HUES6 (cell line): ENCODE results near the gene DIP2C.

Experiments used
- H3K27ac ChIP-seq: 2 replicates; pipeline ENCODE4 v1.7.0; 2013; ENCODE audit warnings: low read depth, mild to moderate bottlenecking, low read length, inconsistent platforms
- H3K27me3 ChIP-seq: 2 replicates; pipeline ENCODE4 v1.6.1; 2013; ENCODE audit warnings: low read length; ENCODE audit not compliant: control insufficient read depth, insufficient read depth
- H3K36me3 ChIP-seq: 2 replicates; pipeline ENCODE4 v1.6.1; 2013; ENCODE audit warnings: low read length; ENCODE audit not compliant: control insufficient read depth, insufficient read depth
- H3K4me1 ChIP-seq: 2 replicates; pipeline ENCODE4 v1.6.1; 2013; ENCODE audit warnings: low read length; ENCODE audit not compliant: control insufficient read depth, insufficient read depth
- H3K4me3 ChIP-seq: 2 replicates; pipeline ENCODE4 v1.5.1; 2013; ENCODE audit warnings: low read depth, low read length
- H3K9ac ChIP-seq: one replicate; pipeline ENCODE4 v1.6.1; 2013; ENCODE audit warnings: mild to moderate bottlenecking, low read length
- H3K9me3 ChIP-seq: 2 replicates; pipeline ENCODE4 v1.6.1; 2013; ENCODE audit warnings: low read depth, low read length; ENCODE audit not compliant: control insufficient read depth, insufficient read depth

DIP2C gene

DNA sequence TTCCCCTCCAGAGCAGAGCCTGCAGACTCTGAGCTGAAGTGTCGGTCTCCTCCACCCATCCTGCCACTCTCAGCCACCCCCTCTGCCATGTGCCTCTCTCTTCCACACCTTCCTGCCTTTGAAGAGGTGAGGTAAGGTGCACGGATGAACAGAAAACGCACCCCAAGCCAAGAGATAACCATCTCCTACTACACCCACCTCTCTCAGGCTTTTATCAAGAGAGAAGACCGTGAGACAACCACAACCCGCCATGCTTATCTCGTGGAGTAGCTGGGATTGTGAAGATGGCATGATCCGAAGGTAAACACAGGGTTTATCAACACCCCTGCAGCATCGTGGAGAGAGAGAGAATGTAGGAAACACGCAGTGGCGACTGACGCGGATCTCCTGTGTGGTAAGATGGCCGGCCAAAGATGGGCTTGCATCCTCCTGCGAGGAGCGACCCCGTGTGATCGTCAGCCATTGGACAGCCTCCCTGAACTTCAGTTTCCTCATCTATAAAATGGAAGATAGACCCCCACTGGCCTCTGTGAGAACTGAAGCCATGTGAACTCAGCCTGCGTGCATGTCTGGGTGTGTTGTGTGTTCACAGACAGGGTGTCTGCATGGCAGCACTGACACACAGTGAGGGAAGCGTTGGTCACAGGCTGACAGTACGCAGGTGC, 219.0 kb downstream of the DIP2C start:
- Histone ChIP-seq H3K36me3 (peaks cover 11% of the 10 kb centered on the region), H3K27me3 (no peaks in the 10 kb centered on the region), H3K9me3 (no peaks in the 10 kb centered on the region), H3K4me1 (no peaks in the 10 kb centered on the region), H3K9ac (no peak overlapping the region), H3K27ac (no peak overlapping the region), H3K4me3 (no peak overlapping the region)

DNA sequence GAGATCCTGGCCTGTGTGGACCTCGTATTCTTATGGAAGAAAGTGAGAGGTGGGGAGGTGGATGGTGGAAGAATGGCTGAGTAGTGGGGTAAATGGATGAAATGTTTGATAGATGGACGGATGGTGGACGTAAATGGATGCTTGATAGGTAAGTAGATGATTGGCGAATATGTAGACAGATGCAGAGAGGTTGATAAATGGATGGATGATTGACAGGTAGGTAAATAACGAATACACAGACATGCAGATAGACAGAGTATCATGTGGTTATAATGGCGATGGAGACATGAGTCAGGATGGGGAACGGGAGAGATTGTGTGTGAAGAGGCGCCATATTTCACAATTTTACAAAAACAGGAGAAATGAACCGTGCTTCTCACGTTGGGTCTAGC, 219.5 kb downstream of the DIP2C start:
- H3K27ac ChIP-seq, result no peak overlapping the region
- H3K9me3 ChIP-seq, result no peaks in the 10 kb centered on the region
- H3K4me3 ChIP-seq, result no peak overlapping the region
- H3K36me3 ChIP-seq, result peaks cover 11% of the 10 kb centered on the region
- H3K27me3 ChIP-seq, result no peaks in the 10 kb centered on the region
- H3K9ac ChIP-seq, result no peak overlapping the region
- H3K4me1 ChIP-seq, result no peaks in the 10 kb centered on the region

DNA sequence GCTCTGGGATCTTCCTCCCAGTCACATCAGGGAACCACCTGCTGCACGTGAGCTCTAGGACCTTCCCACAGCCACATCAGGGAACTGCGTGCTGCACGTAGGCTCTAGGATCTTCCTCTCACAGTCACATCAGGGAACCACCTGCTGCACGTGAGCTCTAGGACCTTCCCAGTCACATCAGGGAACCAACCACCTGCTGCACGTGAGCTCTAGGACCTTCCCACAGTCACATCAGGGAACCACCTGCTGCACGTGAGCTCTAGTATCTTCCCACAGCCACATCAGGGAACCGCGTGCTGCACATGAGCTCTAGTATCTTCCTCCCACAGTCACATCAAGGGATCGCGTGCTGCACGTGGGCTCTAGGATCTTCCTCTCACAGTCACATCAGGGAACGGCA, 229.7 kb downstream of the DIP2C start:
- no peaks in the 10 kb centered on the region for H3K27me3 ChIP-seq
- H3K4me3 ChIP-seq, result no peak overlapping the region
- H3K36me3 ChIP-seq, result no peaks in the 10 kb centered on the region
- no peaks in the 10 kb centered on the region for H3K9me3 ChIP-seq
- H3K4me1 ChIP-seq, result peaks cover 9% of the 10 kb centered on the region
- no peak overlapping the region for H3K27ac ChIP-seq
- H3K9ac ChIP-seq, result no peak overlapping the region

DNA sequence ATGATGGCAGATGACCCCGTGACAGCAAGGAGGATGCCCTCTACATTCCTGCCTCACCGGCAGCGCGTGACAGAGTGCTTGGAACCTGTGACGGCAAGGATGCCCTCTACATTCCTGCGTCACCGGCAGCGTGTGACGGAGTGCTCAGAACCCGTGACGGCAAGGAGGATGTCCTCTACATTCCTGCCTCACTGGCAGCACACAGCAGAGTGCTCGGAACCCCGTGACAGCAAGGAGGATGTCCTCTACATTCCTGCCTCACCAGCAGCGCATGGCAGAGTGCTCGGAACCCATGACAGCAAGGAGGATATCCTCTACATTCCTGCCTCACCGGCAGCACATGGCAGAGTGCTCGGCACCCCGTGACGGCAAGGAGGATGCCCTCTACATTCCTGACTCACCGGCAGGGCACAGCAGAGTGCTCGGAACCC, 231.0 kb downstream of the DIP2C start:
- H3K4me3 ChIP-seq, result no peak overlapping the region
- no peak overlapping the region for H3K27ac ChIP-seq
- H3K4me1 ChIP-seq, result peaks cover 10% of the 10 kb centered on the region
- H3K36me3 ChIP-seq, result no peaks in the 10 kb centered on the region
- H3K27me3 ChIP-seq, result no peaks in the 10 kb centered on the region
- no peak overlapping the region for H3K9ac ChIP-seq
- no peaks in the 10 kb centered on the region for H3K9me3 ChIP-seq

DNA sequence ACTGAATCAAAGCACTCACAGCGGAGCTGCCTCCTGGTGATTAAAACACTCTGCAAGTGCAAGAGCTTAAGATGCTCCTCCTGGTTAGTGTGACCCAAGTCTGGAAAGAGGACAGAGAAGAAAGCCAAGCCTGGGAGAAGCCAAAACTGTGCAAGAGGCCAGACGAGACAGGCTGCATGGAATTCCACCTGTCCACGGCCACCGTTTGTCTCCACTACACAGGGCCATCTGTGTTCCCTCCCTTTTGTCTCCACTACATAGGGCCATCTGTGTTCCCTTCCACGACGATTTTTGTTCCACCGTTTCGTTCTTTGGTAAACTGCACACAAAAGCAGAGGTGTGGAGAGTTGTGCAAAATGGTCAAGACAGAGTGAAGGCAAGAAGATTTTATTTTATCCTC, 233.0 kb downstream of the DIP2C start:
- Histone ChIP-seq H3K36me3 (no peaks in the 10 kb centered on the region), H3K27me3 (no peaks in the 10 kb centered on the region), H3K9ac (no peak overlapping the region), H3K4me1 (peaks cover 10% of the 10 kb centered on the region), H3K9me3 (no peaks in the 10 kb centered on the region), H3K4me3 (no peak overlapping the region), H3K27ac (no peak overlapping the region)

DNA sequence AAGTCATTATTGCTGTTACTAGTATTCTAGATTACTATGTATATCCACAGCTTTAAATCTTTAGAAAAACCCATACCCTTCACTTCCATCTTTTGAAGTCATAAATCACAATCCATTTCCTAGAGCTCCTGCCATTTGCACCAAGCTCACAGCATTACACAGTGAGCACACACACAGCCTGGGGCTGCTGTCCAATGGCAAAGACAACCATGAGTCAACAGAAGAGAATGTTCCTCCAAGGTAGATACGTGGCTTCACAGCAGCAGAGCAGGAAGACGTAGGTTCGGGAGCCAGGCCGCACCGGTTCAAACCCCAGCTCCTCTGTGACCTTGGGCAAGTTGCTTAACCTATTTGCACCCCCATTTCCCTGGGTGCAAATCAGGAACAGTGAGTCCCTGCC, 234.6 kb downstream of the DIP2C start:
- Histone ChIP-seq H3K9ac (no peak overlapping the region), H3K27ac (no peak overlapping the region), H3K9me3 (no peaks in the 10 kb centered on the region), H3K36me3 (no peaks in the 10 kb centered on the region), H3K4me1 (peaks cover 10% of the 10 kb centered on the region), H3K27me3 (no peaks in the 10 kb centered on the region), H3K4me3 (no peak overlapping the region)

DNA sequence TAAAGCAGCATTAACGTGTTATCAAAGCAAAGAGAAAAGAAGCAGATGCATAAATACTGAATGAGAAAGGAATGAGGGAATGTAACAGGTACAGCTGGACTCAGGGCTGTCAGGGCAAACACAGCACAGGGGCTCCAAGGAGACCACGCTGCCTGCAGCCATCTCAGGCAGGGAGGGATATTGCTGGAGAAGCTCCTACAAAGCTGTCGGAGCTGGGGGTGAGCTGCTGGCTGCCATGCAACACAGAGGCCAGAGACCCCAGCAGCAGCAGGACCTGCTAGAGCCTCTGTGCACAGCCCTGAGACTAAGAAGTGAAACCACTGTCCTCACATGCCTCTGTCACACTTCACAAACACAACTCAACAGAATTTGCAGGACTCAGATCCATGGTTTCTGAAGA, 235.8 kb downstream of the DIP2C start:
- H3K9me3 ChIP-seq, result no peaks in the 10 kb centered on the region
- H3K4me1 ChIP-seq, result peaks cover 10% of the 10 kb centered on the region
- no peak overlapping the region for H3K4me3 ChIP-seq
- H3K27me3 ChIP-seq, result no peaks in the 10 kb centered on the region
- H3K36me3 ChIP-seq, result no peaks in the 10 kb centered on the region
- H3K27ac ChIP-seq, result no peak overlapping the region
- no peak overlapping the region for H3K9ac ChIP-seq

DNA sequence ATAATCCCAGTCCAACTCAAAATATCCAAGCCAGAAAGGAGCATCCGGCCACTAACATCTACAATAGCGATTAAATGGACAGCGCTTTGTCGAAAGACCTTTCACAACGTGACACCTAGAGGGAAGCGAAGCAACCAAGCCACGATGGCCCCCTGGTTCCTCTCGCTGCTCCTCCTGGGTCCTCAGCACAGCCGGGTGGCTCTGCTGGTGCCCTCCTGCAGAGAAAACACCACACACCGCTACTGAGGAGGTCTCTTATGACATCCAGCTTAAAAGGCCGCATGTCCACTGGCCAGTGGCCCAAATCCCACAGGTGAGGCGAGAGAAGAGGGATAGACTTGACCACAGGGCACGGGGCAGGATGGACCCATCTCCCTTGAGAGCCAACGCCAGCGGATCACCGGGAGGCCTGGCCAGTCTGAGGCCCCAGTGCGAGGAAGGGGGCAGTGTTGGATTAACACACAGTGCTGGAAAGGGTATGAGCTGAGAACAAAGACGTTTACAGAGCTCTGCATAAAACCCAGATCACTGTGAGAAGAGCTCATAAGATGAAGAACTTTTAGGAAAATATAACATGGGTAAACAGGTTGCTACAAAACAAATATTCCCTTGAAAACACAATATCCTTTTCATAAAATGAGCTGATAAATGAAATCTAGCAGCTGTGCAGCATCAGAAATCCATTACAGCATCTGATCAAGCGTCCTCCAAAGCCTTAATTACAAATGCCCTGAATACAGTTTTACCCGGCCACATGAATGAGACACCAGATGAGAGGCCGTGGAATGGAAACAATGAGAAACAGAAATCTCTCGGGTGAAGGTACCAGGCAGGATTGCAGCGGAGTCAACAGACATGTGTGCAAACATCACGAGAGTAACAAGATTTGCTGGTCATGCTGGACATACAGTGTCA, 236.7 kb downstream of the DIP2C start:
- H3K9ac ChIP-seq, result no peak overlapping the region
- H3K36me3 ChIP-seq, result no peaks in the 10 kb centered on the region
- H3K27ac ChIP-seq, result no peak overlapping the region
- H3K4me1 ChIP-seq, result peaks cover 5% of the 10 kb centered on the region; the same call in 1 of the 2 replicates
- no peaks in the 10 kb centered on the region for H3K27me3 ChIP-seq
- H3K9me3 ChIP-seq, result no peaks in the 10 kb centered on the region
- no peak overlapping the region for H3K4me3 ChIP-seq

DNA sequence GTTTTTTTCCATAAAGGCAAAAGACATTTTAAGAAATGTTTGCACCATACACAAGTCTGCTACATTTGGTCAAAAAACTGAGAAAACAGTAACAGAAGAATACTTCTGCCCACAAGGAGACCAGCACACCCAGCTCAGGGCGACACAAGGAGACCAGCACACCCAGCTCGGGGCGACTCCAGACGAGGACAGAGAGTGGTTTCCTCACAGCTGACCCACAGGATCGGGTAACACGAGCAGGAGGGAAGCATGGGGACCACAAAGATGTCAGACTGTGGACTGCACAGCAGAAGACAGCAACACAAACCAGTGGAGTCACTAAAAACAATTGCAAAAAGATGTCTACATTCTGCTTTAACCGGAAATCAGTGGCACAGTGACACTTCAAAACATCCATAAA, 237.6 kb downstream of the DIP2C start:
- Histone ChIP-seq H3K4me3 (no peak overlapping the region), H3K27me3 (no peaks in the 10 kb centered on the region), H3K9me3 (no peaks in the 10 kb centered on the region), H3K4me1 (peaks cover 5% of the 10 kb centered on the region; the same call in 1 of the 2 replicates), H3K36me3 (no peaks in the 10 kb centered on the region), H3K27ac (no peak overlapping the region), H3K9ac (no peak overlapping the region)

DNA sequence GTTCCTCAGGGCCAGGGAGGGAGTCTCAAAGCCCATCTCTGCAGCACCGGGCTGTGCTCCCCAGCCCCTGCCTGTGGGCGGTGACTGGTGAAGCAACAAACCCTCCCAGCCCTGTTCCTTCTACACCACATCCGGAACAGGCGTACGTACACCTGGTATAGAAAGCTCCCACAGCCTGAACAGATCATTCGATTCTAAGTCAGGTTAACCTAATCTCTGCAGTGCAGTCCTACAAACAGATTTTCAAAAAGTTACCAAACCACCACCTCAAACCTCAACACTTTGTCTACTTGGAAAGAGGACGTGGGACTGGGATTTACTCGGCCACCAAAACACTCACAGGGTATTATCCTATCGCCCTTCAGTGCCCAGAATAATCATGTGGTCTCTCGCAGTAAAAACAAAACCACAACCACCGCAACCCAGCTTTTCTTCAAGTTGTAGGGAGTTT, 238.4 kb downstream of the DIP2C start:
- Histone ChIP-seq H3K27ac (no peak overlapping the region), H3K36me3 (no peaks in the 10 kb centered on the region), H3K4me1 (peaks cover 5% of the 10 kb centered on the region; the same call in 1 of the 2 replicates), H3K4me3 (no peak overlapping the region), H3K27me3 (no peaks in the 10 kb centered on the region), H3K9ac (no peak overlapping the region), H3K9me3 (no peaks in the 10 kb centered on the region)

DNA sequence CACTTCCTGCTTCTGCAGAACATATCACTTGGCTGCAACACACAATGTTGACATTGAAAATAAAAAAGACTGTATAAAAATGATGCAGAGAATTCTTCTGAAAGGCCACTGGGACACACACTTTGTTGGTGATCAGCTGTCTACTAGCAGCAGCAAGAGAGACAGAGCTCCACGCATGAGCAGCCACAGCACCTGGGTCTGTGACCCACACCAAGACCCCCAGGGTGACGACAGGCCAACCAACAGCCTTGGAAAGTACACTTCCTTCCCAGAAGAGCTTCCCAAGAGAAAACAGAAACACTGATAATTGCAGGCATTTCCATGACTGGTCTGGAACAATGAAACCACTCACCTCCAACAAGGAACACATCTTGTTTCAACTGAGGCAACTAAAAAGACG, 239.0 kb downstream of the DIP2C start:
- Histone ChIP-seq H3K36me3 (no peaks in the 10 kb centered on the region), H3K9me3 (no peaks in the 10 kb centered on the region), H3K27me3 (no peaks in the 10 kb centered on the region), H3K4me1 (peaks cover 5% of the 10 kb centered on the region; the same call in 1 of the 2 replicates), H3K9ac (no peak overlapping the region), H3K27ac (no peak overlapping the region), H3K4me3 (no peak overlapping the region)
